HepG2 (cell line): ENCODE data around the gene COQ10B. TPM values are rescaled to one million over a fixed set of nuclear protein-coding genes. Genes with fewer than 3 reads are reported as not detected.

Source experiments
- ASH2L ChIP-seq: fragments of 300-600, 200-600 bp; sonication (generic); IDR thresholded peaks from 2 replicates; pipeline ENCODE4 v1.7.0; 2017; ENCODE audit warnings: low read depth, mild to moderate bottlenecking, moderate library complexity, mixed read lengths, low read length; ENCODE audit not compliant: insufficient read length
- ERF ChIP-seq: IDR thresholded peaks from 2 replicates; pipeline ENCODE4 v1.6.1; 2018; ENCODE audit warnings: missing biosample characterization, missing genetic modification reagents
- FOXC1 ChIP-seq: sonication (generic); formaldehyde crosslinking; IDR thresholded peaks from 2 replicates; pipeline ENCODE4 v1.8.0; 2022; ENCODE audit warnings: mild to moderate bottlenecking, missing genetic modification reagents, borderline replicate concordance
- HNF4A ChIP-seq: sonication (generic); formaldehyde crosslinking; IDR thresholded peaks from 2 replicates; pipeline ENCODE4 v1.4.0; 2020; ENCODE audit warnings: missing genetic modification reagents
- HOXA7 ChIP-seq: sonication (generic); formaldehyde crosslinking; IDR thresholded peaks from 2 replicates; pipeline ENCODE4 v1.8.1; 2022; ENCODE audit warnings: mild to moderate bottlenecking, missing genetic modification reagents, moderate library complexity
- ISX ChIP-seq: sonication (generic); formaldehyde crosslinking; conservative IDR thresholded peaks from 2 replicates; pipeline ENCODE4 v1.5.0; 2020; ENCODE audit warnings: missing genetic modification reagents
- KDM6A ChIP-seq: IDR thresholded peaks from 2 replicates; pipeline ENCODE4 v1.6.1; 2016; ENCODE audit warnings: low read depth
- SOX6 ChIP-seq, 2 experiments: fragments of 450-650 bp in 1 of 2; sonication (generic) in 1 of 2; formaldehyde crosslinking in 1 of 2; IDR thresholded peaks; 2 replicates each; pipeline versions ENCODE4 v1.4.0 to v1.6.1; 2017 to 2020; ENCODE audit warnings: antibody characterized with exemption in 1 of 2, mild to moderate bottlenecking in 1 of 2, missing genetic modification reagents in 1 of 2
- SSRP1 ChIP-seq: IDR thresholded peaks from 2 replicates; pipeline ENCODE4 v1.6.1; 2016; ENCODE audit warnings: control low read depth
- TEAD2 ChIP-seq: sonication (generic); formaldehyde crosslinking; IDR thresholded peaks from 2 replicates; pipeline ENCODE4 v1.9.0; 2021; ENCODE audit warnings: missing genetic modification reagents
- ZBTB46 ChIP-seq: sonication (generic); formaldehyde crosslinking; IDR thresholded peaks from 2 replicates; pipeline ENCODE4 v1.4.0; 2020; ENCODE audit warnings: mild to moderate bottlenecking, missing genetic modification reagents, borderline replicate concordance
- ZFX ChIP-seq: sonication (generic); formaldehyde crosslinking; IDR thresholded peaks from 2 replicates; pipeline ENCODE4 v1.4.0; 2020; ENCODE audit warnings: mild to moderate bottlenecking, low read depth, missing genetic modification reagents, moderate library complexity
- ZNF160 ChIP-seq: sonication (generic); formaldehyde crosslinking; IDR thresholded peaks from 2 replicates; pipeline ENCODE4 v1.8.0; 2022; ENCODE audit warnings: mild to moderate bottlenecking, inconsistent platforms, missing genetic modification reagents
- ZNF205 ChIP-seq: IDR thresholded peaks from 2 replicates; pipeline ENCODE4 v1.6.1; 2018; ENCODE audit warnings: missing biosample characterization, missing genetic modification reagents
- ZNF235 ChIP-seq: sonication (generic); formaldehyde crosslinking; IDR thresholded peaks from 2 replicates; pipeline ENCODE4 v1.8.1; 2023; ENCODE audit warnings: mild to moderate bottlenecking, missing genetic modification reagents, borderline replicate concordance
- ZNF24 ChIP-seq: fragments of 450-650 bp; IDR thresholded peaks from 2 replicates; pipeline ENCODE4 v1.6.1; 2017; ENCODE audit warnings: antibody characterized with exemption, mild to moderate bottlenecking
- ZNF615 ChIP-seq: sonication (generic); formaldehyde crosslinking; IDR thresholded peaks from 2 replicates; pipeline ENCODE4 v1.5.0; 2020; ENCODE audit warnings: mild to moderate bottlenecking, missing genetic modification reagents, borderline replicate concordance
- ZNF770 ChIP-seq: sonication (generic); formaldehyde crosslinking; IDR thresholded peaks from 2 replicates; pipeline ENCODE4 v1.5.0; 2020; ENCODE audit warnings: mild to moderate bottlenecking, missing genetic modification reagents
- ZNF878 ChIP-seq: sonication (generic); formaldehyde crosslinking; IDR thresholded peaks from 2 replicates; pipeline ENCODE4 v1.8.1; 2023; ENCODE audit warnings: mild to moderate bottlenecking, missing genetic modification reagents, moderate library complexity
- polyA plus RNA-seq, 8 experiments: library from polyadenylated mRNA; depleted of rRNA in 3 of 8; stranded (reverse) in 7 of 8; unstranded in 1 of 8; fragments of >200 nt; fragmentation: Illumina TruSeq in 4 of 8; extraction: Trizol in 4 of 8; gene quantifications; 2 replicates each; pipeline versions ENCODE4 v1.2.1 to v1.2.3, GENCODE V29; 2011 to 2016; ENCODE audit warnings: low read depth in 4 of 8, missing spikeins in 1 of 8, mixed read lengths in 1 of 8; ENCODE audit not compliant: insufficient read depth in 1 of 8
- total RNA-seq, 5 experiments: library from RNA; depleted of rRNA; stranded (reverse); fragments of >200 nt; fragmentation: Illumina TruSeq; extraction: Trizol; gene quantifications; 2 replicates each; pipeline ENCODE4 v1.2.3, GENCODE V29; 2016; ENCODE audit warnings: low read depth in 1 of 5
- TF ChIP-seq, protein P1 (sequence below): sonication (generic); formaldehyde crosslinking; IDR thresholded peaks from 2 replicates; pipeline ENCODE4 v1.5.0; 2020; ENCODE audit warnings: missing genetic modification reagents
- TF ChIP-seq, protein P2 (sequence below): sonication (generic); formaldehyde crosslinking; conservative IDR thresholded peaks from 2 replicates; pipeline ENCODE4 v1.4.0; 2020; ENCODE audit warnings: missing genetic modification reagents
- TF ChIP-seq, protein P3 (sequence below): sonication (generic); formaldehyde crosslinking; conservative IDR thresholded peaks from 2 replicates; pipeline ENCODE4 v1.8.0; 2022; ENCODE audit warnings: mild to moderate bottlenecking, moderate library complexity, missing genetic modification reagents

COQ10B gene
- total and polyA plus RNA-seq, 2 of the 13 experiments (the other 11 are each of a cell fraction or from before 2014, with no cell fraction given) = 4.6 to 34.9 TPM

GRCh38 chr2:197504000-197504399, 50.6 kb downstream of the COQ10B start (continued):
- no peak for TF ChIP-seq SOX6 (IDR thresholded peaks at IDR 0.05)
- no peak for TF ChIP-seq SOX6 (CRISPR knock-in tag; IDR thresholded peaks at IDR 0.05)
- no peak for TF ChIP-seq HOXA7
- no peak for TF ChIP-seq ZBTB46 (CRISPR knock-in tag)
- TF ChIP-seq ZNF24 = no peak
- TF ChIP-seq, protein P1, sequence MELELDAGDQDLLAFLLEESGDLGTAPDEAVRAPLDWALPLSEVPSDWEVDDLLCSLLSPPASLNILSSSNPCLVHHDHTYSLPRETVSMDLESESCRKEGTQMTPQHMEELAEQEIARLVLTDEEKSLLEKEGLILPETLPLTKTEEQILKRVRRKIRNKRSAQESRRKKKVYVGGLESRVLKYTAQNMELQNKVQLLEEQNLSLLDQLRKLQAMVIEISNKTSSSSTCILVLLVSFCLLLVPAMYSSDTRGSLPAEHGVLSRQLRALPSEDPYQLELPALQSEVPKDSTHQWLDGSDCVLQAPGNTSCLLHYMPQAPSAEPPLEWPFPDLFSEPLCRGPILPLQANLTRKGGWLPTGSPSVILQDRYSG (CRISPR knock-in tag) = no peak
- no peak for TF ChIP-seq KDM6A
- no peak for TF ChIP-seq ZNF205 (CRISPR knock-in tag)
- 0 out of 2 replicates have a peak, but pooled peaks have one; percentile 33 for TF ChIP-seq ERF (CRISPR knock-in tag)
- TF ChIP-seq, protein P2, sequence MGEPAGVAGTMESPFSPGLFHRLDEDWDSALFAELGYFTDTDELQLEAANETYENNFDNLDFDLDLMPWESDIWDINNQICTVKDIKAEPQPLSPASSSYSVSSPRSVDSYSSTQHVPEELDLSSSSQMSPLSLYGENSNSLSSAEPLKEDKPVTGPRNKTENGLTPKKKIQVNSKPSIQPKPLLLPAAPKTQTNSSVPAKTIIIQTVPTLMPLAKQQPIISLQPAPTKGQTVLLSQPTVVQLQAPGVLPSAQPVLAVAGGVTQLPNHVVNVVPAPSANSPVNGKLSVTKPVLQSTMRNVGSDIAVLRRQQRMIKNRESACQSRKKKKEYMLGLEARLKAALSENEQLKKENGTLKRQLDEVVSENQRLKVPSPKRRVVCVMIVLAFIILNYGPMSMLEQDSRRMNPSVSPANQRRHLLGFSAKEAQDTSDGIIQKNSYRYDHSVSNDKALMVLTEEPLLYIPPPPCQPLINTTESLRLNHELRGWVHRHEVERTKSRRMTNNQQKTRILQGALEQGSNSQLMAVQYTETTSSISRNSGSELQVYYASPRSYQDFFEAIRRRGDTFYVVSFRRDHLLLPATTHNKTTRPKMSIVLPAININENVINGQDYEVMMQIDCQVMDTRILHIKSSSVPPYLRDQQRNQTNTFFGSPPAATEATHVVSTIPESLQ (CRISPR knock-in tag) = no peak
- no peak for TF ChIP-seq HNF4A (CRISPR knock-in tag)
- TF ChIP-seq ZNF615 (CRISPR knock-in tag) = 0 out of 2 replicates have a peak, but pooled peaks have one; percentile 55
- TF ChIP-seq, protein P3, sequence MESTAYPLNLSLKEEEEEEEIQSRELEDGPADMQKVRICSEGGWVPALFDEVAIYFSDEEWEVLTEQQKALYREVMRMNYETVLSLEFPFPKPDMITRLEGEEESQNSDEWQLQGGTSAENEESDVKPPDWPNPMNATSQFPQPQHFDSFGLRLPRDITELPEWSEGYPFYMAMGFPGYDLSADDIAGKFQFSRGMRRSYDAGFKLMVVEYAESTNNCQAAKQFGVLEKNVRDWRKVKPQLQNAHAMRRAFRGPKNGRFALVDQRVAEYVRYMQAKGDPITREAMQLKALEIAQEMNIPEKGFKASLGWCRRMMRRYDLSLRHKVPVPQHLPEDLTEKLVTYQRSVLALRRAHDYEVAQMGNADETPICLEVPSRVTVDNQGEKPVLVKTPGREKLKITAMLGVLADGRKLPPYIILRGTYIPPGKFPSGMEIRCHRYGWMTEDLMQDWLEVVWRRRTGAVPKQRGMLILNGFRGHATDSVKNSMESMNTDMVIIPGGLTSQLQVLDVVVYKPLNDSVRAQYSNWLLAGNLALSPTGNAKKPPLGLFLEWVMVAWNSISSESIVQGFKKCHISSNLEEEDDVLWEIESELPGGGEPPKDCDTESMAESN (CRISPR knock-in tag) = peak; percentile 33; the same call in 1 of the 2 replicates
- no peak for TF ChIP-seq TEAD2
- TF ChIP-seq ASH2L = no peak
- 0 out of 2 replicates have a peak, but pooled peaks have one; percentile 40 for TF ChIP-seq ZNF770 (CRISPR knock-in tag)
- TF ChIP-seq ZNF878 (CRISPR knock-in tag) = no peak
- no peak for TF ChIP-seq ISX (CRISPR knock-in tag)
- no peak for TF ChIP-seq ZNF235 (CRISPR knock-in tag)
- TF ChIP-seq ZFX = no peak
- 0 out of 2 replicates have a peak, but pooled peaks have one; percentile 49 for TF ChIP-seq SSRP1 (CRISPR knock-in tag)
- TF ChIP-seq FOXC1 (CRISPR knock-in tag) = no peak
- TF ChIP-seq ZNF160 (CRISPR knock-in tag) = no peak
